Cortex of kidney (tissue), 1 donor: ENCODE measurements around the gene LY6G5C.

ENCODE experiments used
- DNase-seq: peaks from one replicate; lab custom pipeline; 2025; lab: John Stamatoyannopoulos, UW

The LY6G5C gene

GRCh38 chr6:31691078-31691463, 10.2 kb upstream of the LY6G5C start:
- DNase-seq: no peak

- DNase-seq: no peak
Observed at GRCh38 chr6:31690231-31691077, 9.6 kb upstream of the LY6G5C start.

- DNase-seq: no peak
Observed at GRCh38 chr6:31689249-31690110, 8.6 kb upstream of the LY6G5C start.

GRCh38 chr6:31687860-31688693, 7.2 kb upstream of the LY6G5C start:
- no peak for DNase-seq

GRCh38 chr6:31687321-31687720, 6.5 kb upstream of the LY6G5C start:
- no peak for DNase-seq

- DNase-seq: no peak
Observed at GRCh38 chr6:31686483-31686882, 5.6 kb upstream of the LY6G5C start.

GRCh38 chr6:31683591-31683990, 2.7 kb upstream of the LY6G5C start:
- no peak for DNase-seq

GRCh38 chr6:31681135-31681671, 336 bp upstream of the LY6G5C start:
- no peak for DNase-seq

GRCh38 chr6:31677955-31678354, 2.9 kb downstream of the LY6G5C start:
- DNase-seq: no peak

GRCh38 chr6:31676904-31677303, 4.0 kb downstream of the LY6G5C start:
- DNase-seq: no peak

GRCh38 chr6:31676322-31676903, 4.5 kb downstream of the LY6G5C start:
- DNase-seq: no peak

GRCh38 chr6:31669676-31670075, 11.2 kb downstream of the LY6G5C start, which contains the start of gene LY6G5B:
TSS of gene LY6G5B (plus strand) at chr6:31669976. CDS start at chr6:31670951, 975 bp downstream.
- DNase-seq: no peak

- DNase-seq: no peak
Observed at GRCh38 chr6:31666337-31666965, 14.4 kb downstream of the LY6G5C start.

GRCh38 chr6:31665501-31666336, 15.1 kb downstream of the LY6G5C start, which contains the start of gene CSNK2B:
TSS of gene CSNK2B (plus strand) at chr6:31666080. CDS start at chr6:31666832, 752 bp downstream.
- peak; percentile 44 for DNase-seq

GRCh38 chr6:31664790-31665500, 15.9 kb downstream of the LY6G5C start, which contains the start of gene GPANK1:
TSS of gene GPANK1 (minus strand) at chr6:31664997. CDS start at chr6:31664478, 519 bp downstream.
- DNase-seq: no peak

- DNase-seq: no peak
Observed at GRCh38 chr6:31663961-31664789, 16.7 kb downstream of the LY6G5C start.

- no peak for DNase-seq
Observed at GRCh38 chr6:31663126-31663960, 17.5 kb downstream of the LY6G5C start.
